Thymus (tissue), 11 donors: ENCODE data around the gene PPP1R16B. TPM values are rescaled to one million over a fixed set of nuclear protein-coding genes. Genes with fewer than 3 reads are reported as not detected.

Experiments used
- DNase-seq, 9 donors: peaks; one replicate each; pipeline ENCODE4 v3.0.0-alpha.2; 2013; ENCODE audit warnings: low spot score in 9 of 9, low read depth in 6 of 9, missing footprints in 1 of 9
- H3K27ac ChIP-seq, 2 donors: one replicate each; pipeline ENCODE4 v1.5.1; 2013; ENCODE audit warnings: control low read depth in 1 of 2, low read depth in 1 of 2, low read length in 1 of 2, mild to moderate bottlenecking in 1 of 2, moderate library complexity in 1 of 2
- H3K27me3 ChIP-seq, 2 donors: one replicate each; pipeline ENCODE4 v1.5.1; 2013; ENCODE audit warnings: low read length in 1 of 2; ENCODE audit not compliant: control insufficient read depth in 2 of 2, insufficient read depth in 1 of 2
- H3K36me3 ChIP-seq, 2 donors: one replicate each; pipeline ENCODE4 v1.5.1; 2013; ENCODE audit warnings: low read length in 1 of 2, mild to moderate bottlenecking in 1 of 2, moderate library complexity in 1 of 2; ENCODE audit not compliant: control insufficient read depth in 2 of 2, insufficient read depth in 2 of 2
- H3K4me1 ChIP-seq, 2 donors: one replicate each; pipeline ENCODE4 v1.5.1; 2013; ENCODE audit warnings: low read length in 2 of 2; ENCODE audit not compliant: control insufficient read depth in 2 of 2, insufficient read depth in 2 of 2
- H3K4me3 ChIP-seq, 2 donors: one replicate each; pipeline ENCODE4 v1.5.1; 2013; ENCODE audit warnings: low read length in 2 of 2, control low read depth in 1 of 2, mild to moderate bottlenecking in 1 of 2
- H3K9me3 ChIP-seq, 2 donors: one replicate each; pipeline ENCODE4 v1.5.1; 2013; ENCODE audit warnings: low read length in 1 of 2, mild to moderate bottlenecking in 1 of 2; ENCODE audit not compliant: control insufficient read depth in 2 of 2, insufficient read depth in 1 of 2
- WGBS: extraction: QIAGEN DNeasy Blood & Tissue Kit; methylation state at CpG from one replicate; pipeline ENCODE4 v1.1.7; 2013; 5-methylcytosine and 5-hydroxymethylcytosine counted together
- polyA plus RNA-seq: library from polyadenylated mRNA; stranded (reverse); fragments of 200-250 nt; gene quantifications from one replicate; pipeline ENCODE4 v1.2.3, GENCODE V29; 2013
- total RNA-seq: library from RNA; stranded (reverse); fragments of 120-200 nt; gene quantifications from one replicate; pipeline ENCODE4 v1.2.4, GENCODE V29; 2013
- donor health status: healthy.

The PPP1R16B gene
- total and polyA plus RNA-seq, 2 donors = 13.8 to 16.8 TPM

DNA sequence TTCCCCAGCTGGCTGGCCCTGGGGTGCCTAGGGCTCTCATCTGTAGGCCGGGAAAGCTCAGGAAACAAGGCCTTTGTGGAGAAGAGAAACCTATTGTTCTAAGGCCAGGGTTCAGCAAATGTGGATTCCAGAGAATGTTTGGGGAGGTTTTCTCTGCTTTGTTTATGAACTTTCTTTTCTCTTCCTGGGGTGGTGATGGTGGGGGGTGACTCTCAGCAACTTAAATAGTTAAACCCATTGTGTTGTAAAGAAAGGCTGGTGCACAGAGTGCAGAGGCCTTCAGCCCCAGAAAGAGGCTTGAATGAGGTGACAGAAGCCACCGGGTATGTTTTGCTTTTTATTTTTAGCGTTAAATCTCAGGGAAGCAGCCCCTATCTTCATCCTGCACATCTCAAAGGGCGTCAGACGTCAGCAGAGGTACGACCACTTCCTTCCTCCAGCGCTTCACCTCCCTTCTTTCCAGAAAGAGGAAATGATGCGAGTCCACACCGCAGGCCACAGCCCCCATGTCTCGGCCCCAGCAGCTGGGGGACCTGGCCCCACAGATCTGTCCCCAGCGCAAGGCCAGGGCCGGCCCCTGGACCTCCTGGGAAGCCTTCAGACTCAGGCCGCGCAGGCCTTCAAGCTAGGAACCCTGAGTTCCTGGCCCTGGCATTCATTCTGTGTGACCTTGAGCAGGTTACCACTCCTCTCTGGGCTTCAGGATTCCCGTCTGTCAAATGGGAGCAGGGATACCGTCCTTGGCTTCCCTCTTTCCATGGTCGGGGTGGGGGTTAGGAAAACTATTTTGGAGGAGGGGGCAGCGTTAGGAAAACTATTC is 605 bp upstream of the PPP1R16B start:
- 5% methylated on average over 18 of the region's 18 CpGs for WGBS
- peak; percentile 62 to 93 (median 80) for DNase-seq
- Histone ChIP-seq H3K4me1 (peaks cover 30 to 50% of the 10 kb centered on the region in 2 donors), H3K36me3 (no peaks in the 10 kb centered on the region), H3K27ac (peak overlapping the region; percentile 97 to 98), H3K27me3 (peaks cover 0 to 27% of the 10 kb centered on the region in 2 donors), H3K9me3 (no peaks in the 10 kb centered on the region), H3K4me3 (peak overlapping the region; percentile 69 to 75)

GRCh38 chr20:38805958-38806854 is 709 bp downstream of the PPP1R16B start:
- Histone ChIP-seq H3K4me1 (peaks cover 38 to 63% of the 10 kb centered on the region in 2 donors), H3K27me3 (peaks cover 0 to 27% of the 10 kb centered on the region in 2 donors), H3K36me3 (no peaks in the 10 kb centered on the region), H3K4me3 (peak overlapping the region; percentile 69 to 75), H3K27ac (peak overlapping the region; percentile 96 to 98), H3K9me3 (no peaks in the 10 kb centered on the region)
- WGBS = under 1% methylated on average over 81 of the region's 81 CpGs
- peak in 4 of 9 donors; percentile 16 to 52 (median 26) for DNase-seq

DNA sequence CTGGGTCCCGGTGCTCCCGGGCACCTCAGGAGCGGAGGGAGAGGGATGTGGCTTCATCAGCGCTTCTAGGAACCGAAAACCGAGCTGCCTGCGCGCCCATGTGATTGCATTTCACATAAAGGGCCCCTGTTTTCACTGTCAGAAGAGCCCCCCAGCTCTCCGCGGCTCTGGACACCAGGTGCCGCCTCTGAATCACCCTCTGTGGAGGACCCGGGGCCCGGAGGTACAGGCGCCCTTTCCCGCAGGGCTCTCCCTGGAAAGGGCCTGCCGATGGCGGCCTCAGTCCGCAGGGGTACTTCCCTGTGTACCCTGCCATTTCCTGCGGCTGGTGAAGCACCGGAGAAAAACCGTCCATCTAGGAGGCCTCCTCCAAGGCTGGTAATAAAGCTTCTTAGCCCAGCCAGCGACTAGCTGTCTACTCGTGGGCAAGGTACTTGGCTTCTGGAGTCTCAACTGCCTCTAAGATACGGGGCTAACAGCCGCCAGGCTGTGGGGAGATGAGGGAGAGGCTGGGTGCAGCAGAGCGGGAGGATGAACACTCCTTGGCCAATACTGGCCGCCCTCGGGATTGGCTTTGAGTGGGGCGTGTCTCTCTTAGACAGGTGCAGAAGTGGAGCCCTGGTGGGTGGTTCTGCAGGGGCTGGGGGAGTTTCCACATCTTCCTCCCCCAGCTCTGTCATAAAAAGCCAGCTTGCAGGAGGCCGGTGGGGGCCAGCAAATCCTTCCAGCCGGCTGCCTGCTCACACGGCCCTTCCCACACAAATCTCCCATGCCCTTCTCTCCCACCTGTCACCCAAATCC is 1.6 kb downstream of the PPP1R16B start:
- Histone ChIP-seq H3K36me3 (no peaks in the 10 kb centered on the region), H3K27me3 (peaks cover 0 to 27% of the 10 kb centered on the region in 2 donors), H3K4me1 (peaks cover 44 to 69% of the 10 kb centered on the region in 2 donors), H3K4me3 (peak overlapping the region; percentile 69 to 75), H3K27ac (peak overlapping the region in 1 of 2 donors; percentile 33), H3K9me3 (no peaks in the 10 kb centered on the region)
- WGBS = 22% methylated on average over 32 of the region's 32 CpGs
- peak in 1 of 9 donors; percentile 42 for DNase-seq

- H3K27ac ChIP-seq = no peak overlapping the region
- no peak overlapping the region for H3K4me3 ChIP-seq
- DNase-seq = no peak
- H3K36me3 ChIP-seq = no peaks in the 10 kb centered on the region
- H3K27me3 ChIP-seq = peaks cover 0 to 27% of the 10 kb centered on the region in 2 donors
- H3K9me3 ChIP-seq = no peaks in the 10 kb centered on the region
- H3K4me1 ChIP-seq = peaks cover 46 to 72% of the 10 kb centered on the region in 2 donors
- WGBS = 78% methylated on average over 6 of the region's 6 CpGs
Observed at GRCh38 chr20:38809942-38810341, 4.4 kb downstream of the PPP1R16B start.

DNA sequence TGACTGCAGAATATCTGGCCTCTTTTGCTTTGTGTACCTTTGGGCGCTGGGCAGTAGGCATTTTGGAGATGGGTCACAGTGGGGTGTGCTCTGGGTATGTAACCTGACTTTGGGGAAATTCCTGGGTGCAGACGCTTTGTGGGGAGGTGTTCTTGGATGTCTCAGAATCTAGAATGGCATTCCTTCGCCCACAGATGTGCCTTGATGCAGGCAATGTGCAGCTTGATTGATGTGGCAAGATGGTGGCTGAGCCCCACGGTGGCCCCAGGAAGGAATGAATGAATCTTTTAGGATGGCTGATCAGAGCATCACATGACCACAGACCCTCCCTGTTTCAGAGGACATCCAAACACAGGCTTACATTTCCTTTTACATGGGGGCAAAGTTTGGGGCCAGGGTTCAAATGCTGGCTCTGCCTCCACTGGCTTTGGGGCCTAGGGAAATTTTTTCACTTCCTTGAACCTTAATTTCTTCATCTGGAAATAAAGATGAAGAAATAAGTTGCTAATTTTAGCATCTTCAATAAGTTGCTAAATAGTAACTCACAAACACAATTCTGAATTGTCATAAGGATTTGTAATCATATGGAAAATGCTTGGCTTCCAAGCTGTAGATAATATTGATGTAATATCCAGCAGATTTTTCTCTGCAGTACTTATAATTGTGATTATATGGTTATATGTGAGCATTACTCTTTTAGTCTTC is 5.6 kb downstream of the PPP1R16B start:
- WGBS = 64% methylated on average over 4 of the region's 4 CpGs
- peaks cover 46 to 64% of the 10 kb centered on the region in 2 donors for H3K4me1 ChIP-seq
- H3K36me3 ChIP-seq = no peaks in the 10 kb centered on the region
- no peak for DNase-seq
- H3K9me3 ChIP-seq = no peaks in the 10 kb centered on the region
- no peak overlapping the region for H3K4me3 ChIP-seq
- H3K27ac ChIP-seq = no peak overlapping the region
- peaks cover 0 to 22% of the 10 kb centered on the region in 2 donors for H3K27me3 ChIP-seq

GRCh38 chr20:38811769-38812168 is 6.3 kb downstream of the PPP1R16B start:
- DNase-seq = no peak
- Histone ChIP-seq H3K4me3 (no peak overlapping the region), H3K27ac (no peak overlapping the region), H3K36me3 (no peaks in the 10 kb centered on the region), H3K4me1 (peaks cover 46 to 58% of the 10 kb centered on the region in 2 donors), H3K9me3 (no peaks in the 10 kb centered on the region), H3K27me3 (peaks cover 0 to 15% of the 10 kb centered on the region in 2 donors)
- 97% methylated on average over 4 of the region's 4 CpGs for WGBS

DNA sequence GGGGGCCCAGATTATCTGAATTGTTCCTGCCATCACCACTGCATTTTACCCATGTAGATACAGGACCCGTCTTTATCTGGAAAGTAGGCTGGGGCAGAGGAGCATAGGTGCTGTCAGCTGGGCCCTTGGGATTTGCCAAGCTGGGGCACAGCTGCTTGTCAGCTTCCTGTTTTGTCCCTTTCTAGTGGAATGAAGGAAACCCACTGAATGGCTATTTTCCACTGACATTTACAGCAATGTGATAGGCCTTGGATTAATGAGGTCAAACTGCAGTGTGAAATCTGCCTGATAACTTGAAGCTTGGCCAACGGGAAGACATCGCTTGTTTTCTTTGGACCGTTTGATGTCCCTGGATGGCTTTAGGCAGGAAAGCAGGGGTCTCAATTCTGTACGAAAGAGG is 6.7 kb downstream of the PPP1R16B start:
- no peak overlapping the region for H3K27ac ChIP-seq
- H3K4me1 ChIP-seq = peaks cover 46 to 54% of the 10 kb centered on the region in 2 donors
- H3K4me3 ChIP-seq = no peak overlapping the region
- H3K9me3 ChIP-seq = no peaks in the 10 kb centered on the region
- no peaks in the 10 kb centered on the region for H3K36me3 ChIP-seq
- 92% methylated on average over 5 of the region's 5 CpGs for WGBS
- DNase-seq = no peak
- peaks cover 0 to 11% of the 10 kb centered on the region in 2 donors for H3K27me3 ChIP-seq
